ENCODE measurements around the gene C1orf53. TPM values are rescaled to one million over a fixed set of nuclear protein-coding genes. Genes with fewer than 3 reads are reported as not detected.
"Not testable (repeated sequence)": the region's sequence is repeated elsewhere in the genome, so short reads cannot be mapped to it uniquely, and the experiment has no call there.

The C1orf53 gene
- total RNA-seq, 4 donors from 2014 or later = 2.5 to 7.0 TPM; not detected in 2

DNA sequence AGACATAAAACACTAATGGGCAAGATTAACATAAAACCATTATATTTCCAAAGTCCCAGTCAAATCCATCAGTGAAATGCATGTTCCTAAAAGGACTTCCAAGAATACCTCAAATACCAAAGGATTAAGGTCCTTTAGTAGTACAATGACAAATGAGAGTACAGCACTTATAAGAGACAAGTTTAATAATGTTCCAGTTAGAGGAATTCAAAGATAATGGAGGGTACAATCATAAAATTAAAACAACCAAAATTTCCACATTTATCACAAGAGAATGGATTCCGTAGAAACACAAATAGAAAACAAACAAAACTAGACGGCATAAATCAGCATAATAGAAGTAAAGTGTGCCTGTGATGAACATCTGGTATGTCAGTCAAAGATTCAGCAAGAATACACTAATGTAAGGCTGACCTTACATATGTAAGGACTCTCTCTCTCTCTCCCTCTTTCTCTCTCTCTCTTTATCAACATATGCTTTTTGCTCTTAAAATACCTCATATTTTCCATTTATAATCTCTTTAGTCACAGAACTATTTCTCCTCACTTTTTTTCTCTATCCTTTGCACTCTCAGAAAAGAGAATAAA is 32.8 kb upstream of the C1orf53 start:
- no peak overlapping the region for H3K4me3 ChIP-seq
- H3K36me3 ChIP-seq = no peaks in the 10 kb centered on the region
- intact Hi-C loops (cut with DNase I; ENCODE audit: low total_unique reads) (no loop called here), in situ Hi-C loops (cut with MboI; ENCODE audit: low pct_ligation_motif_present in 1 of 4, low pct_unique_long_range_greater_than_20kb in 1 of 4, low sequenced_read_pairs in 3 of 4) (loop anchor here in 3 of 4 donors (10.0 to 25.0 kb wide), 2 partner anchors 255 to 257 kb away; no protein-coding TSS in a partner anchor)
- 66 to 79% methylated on average over 2 of the region's 2 CpGs for WGBS, 2 donors (ENCODE audit: low coverage in 1 of 2)
- H3K4me1 ChIP-seq = peaks cover 0 to 4% (median 0%) of the 10 kb centered on the region in 4 donors
- H3K9me3 ChIP-seq = no peaks in the 10 kb centered on the region
- no peak for TF ChIP-seq EP300 (IDR thresholded peaks at IDR 0.05; ENCODE audit: low read depth)
- no peak for TF ChIP-seq POLR2AphosphoS5 (IDR thresholded peaks at IDR 0.05)
- TF ChIP-seq, protein P1, sequence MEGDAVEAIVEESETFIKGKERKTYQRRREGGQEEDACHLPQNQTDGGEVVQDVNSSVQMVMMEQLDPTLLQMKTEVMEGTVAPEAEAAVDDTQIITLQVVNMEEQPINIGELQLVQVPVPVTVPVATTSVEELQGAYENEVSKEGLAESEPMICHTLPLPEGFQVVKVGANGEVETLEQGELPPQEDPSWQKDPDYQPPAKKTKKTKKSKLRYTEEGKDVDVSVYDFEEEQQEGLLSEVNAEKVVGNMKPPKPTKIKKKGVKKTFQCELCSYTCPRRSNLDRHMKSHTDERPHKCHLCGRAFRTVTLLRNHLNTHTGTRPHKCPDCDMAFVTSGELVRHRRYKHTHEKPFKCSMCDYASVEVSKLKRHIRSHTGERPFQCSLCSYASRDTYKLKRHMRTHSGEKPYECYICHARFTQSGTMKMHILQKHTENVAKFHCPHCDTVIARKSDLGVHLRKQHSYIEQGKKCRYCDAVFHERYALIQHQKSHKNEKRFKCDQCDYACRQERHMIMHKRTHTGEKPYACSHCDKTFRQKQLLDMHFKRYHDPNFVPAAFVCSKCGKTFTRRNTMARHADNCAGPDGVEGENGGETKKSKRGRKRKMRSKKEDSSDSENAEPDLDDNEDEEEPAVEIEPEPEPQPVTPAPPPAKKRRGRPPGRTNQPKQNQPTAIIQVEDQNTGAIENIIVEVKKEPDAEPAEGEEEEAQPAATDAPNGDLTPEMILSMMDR (IDR thresholded peaks at IDR 0.05) = no peak
- no peak for TF ChIP-seq POLR2A (IDR thresholded peaks at IDR 0.05)
- no peaks in the 10 kb centered on the region for H3K27me3 ChIP-seq
- no peak overlapping the region for H3K27ac ChIP-seq
- no peak for DNase-seq

DNA sequence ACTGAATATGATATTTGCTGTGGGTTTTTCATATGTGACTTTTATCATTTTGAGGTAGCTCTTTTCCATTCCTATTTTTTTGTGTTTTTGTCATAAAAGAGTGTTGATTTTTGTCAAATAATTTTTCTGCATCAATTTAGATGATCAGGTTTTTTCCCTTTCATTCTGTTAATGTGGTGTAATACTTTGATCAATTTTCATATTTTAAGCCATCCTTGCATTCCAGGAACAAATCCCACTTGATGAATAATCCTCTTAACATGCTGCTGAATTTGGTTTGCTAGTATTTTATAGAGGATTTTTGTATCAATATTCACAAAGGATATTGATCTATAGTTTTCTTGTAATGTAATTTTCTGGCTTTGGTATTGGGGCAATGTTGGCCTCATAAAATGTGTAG is 25.5 kb upstream of the C1orf53 start:
- in situ Hi-C loops (cut with MboI; ENCODE audit: low pct_ligation_motif_present in 1 of 4, low pct_unique_long_range_greater_than_20kb in 1 of 4, low sequenced_read_pairs in 3 of 4) = loop anchor here in 2 of 4 donors (10.0 to 25.0 kb wide), 2 partner anchors 262 to 265 kb away; no protein-coding TSS in a partner anchor
- TF ChIP-seq POLR2AphosphoS5 (IDR thresholded peaks at IDR 0.05) = no peak
- no peak for TF ChIP-seq POLR2A (IDR thresholded peaks at IDR 0.05)
- TF ChIP-seq, protein P1 (IDR thresholded peaks at IDR 0.05) = no peak
- TF ChIP-seq EP300 (IDR thresholded peaks at IDR 0.05; ENCODE audit: low read depth) = no peak
- H3K9me3 ChIP-seq = peaks cover 14 to 20% of the 10 kb centered on the region in 2 donors
- no peak overlapping the region for H3K27ac ChIP-seq
- no peaks in the 10 kb centered on the region for H3K36me3 ChIP-seq
- no peaks in the 10 kb centered on the region for H3K4me1 ChIP-seq
- H3K4me3 ChIP-seq = no peak overlapping the region
- no peaks in the 10 kb centered on the region for H3K27me3 ChIP-seq
- intact Hi-C loops (cut with DNase I; ENCODE audit: low total_unique reads) = no loop called here
- no peak for DNase-seq

DNA sequence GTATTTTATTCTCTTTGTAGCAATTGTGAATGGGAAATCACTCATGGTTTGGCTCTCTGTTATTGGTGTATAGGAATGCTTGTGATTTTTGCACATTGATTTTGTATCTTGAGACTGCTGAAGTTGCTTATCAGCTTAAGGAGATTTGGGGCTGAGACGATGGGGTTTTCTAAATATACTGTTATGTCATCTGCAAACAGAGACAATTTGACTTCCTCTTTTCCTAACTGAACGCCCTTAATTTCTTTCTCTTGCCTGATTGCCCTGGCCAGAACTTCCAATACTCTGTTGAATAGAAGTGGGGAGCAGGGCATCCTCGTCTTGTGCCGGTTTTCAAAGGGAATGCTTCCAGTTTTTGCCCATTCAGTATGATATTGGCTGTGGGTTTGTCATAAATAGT is 22.0 kb upstream of the C1orf53 start:
- in situ Hi-C loops (cut with MboI; ENCODE audit: low pct_ligation_motif_present in 1 of 4, low pct_unique_long_range_greater_than_20kb in 1 of 4, low sequenced_read_pairs in 3 of 4) = loop anchor here in 1 of 4 donors (25.0 kb wide), 1 partner anchor 268 kb away; no protein-coding TSS in a partner anchor
- DNase-seq; intact Hi-C loops (cut with DNase I; ENCODE audit: low total_unique reads); H3K27ac ChIP-seq; H3K4me1 ChIP-seq; H3K4me3 ChIP-seq; H3K36me3 ChIP-seq; H3K27me3 ChIP-seq: not testable (repeated sequence)
- WGBS, 2 donors (ENCODE audit: low coverage in 1 of 2) = 74 to 78% methylated on average over 4 of the region's 4 CpGs
- H3K9me3 ChIP-seq = peaks cover 14 to 20% of the 10 kb centered on the region in 2 donors

DNA sequence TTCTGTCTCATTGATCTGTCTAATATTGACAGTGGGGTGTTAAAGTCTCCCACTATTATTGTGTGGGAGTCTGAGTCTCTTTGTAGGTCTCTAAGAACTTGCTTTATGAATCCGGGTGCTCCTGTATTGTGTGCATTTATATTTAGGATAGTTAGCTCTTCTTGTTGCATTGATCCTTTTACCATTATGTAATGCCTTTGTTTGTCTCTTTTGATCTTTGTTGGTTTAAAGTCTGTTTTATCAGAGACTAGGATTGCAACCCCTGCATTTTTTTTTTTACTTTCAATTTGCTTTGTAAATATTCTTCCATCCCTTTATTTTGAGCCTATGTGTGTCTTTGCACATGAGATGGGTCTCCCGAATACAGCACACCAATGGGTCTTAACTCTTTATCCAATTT is 20.2 kb upstream of the C1orf53 start:
- H3K4me1 ChIP-seq; H3K27me3 ChIP-seq; DNase-seq; intact Hi-C loops (cut with DNase I; ENCODE audit: low total_unique reads); H3K4me3 ChIP-seq; H3K36me3 ChIP-seq; H3K27ac ChIP-seq; H3K9me3 ChIP-seq: not testable (repeated sequence)
- WGBS, 2 donors (ENCODE audit: low coverage in 1 of 2) = 95 to 96% methylated on average over 2 of the region's 2 CpGs
- in situ Hi-C loops (cut with MboI; ENCODE audit: low pct_ligation_motif_present in 1 of 4, low pct_unique_long_range_greater_than_20kb in 1 of 4, low sequenced_read_pairs in 3 of 4) = loop anchor here in 1 of 4 donors (25.0 kb wide), 1 partner anchor 270 kb away; no protein-coding TSS in a partner anchor

DNA sequence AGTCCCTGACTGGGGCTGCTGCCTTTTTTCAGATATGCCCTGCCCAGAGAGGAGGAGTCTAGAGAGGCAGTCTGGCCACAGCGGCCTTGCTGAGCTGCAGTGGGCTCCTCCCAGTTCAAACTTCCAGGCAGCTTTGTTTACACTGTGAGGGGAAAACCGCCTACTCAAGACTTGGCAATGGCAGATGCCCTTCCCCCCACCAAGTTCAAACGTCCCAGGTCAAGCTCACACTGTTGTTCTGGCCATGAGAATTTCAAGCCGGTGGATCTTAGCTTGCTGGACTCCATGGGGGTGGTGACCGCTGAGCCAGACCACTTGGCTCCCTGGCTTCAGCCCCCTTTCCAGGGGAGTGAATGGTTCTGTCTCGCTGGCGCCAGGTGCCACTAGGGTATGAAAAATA is 18.3 kb upstream of the C1orf53 start:
- TF ChIP-seq, protein P1 (IDR thresholded peaks at IDR 0.05) = no peak
- TF ChIP-seq POLR2AphosphoS5 (IDR thresholded peaks at IDR 0.05) (no peak), POLR2A (IDR thresholded peaks at IDR 0.05) (no peak), EP300 (IDR thresholded peaks at IDR 0.05; ENCODE audit: low read depth) (no peak)
- no peaks in the 10 kb centered on the region for H3K4me1 ChIP-seq
- no peaks in the 10 kb centered on the region for H3K36me3 ChIP-seq
- no peak overlapping the region for H3K27ac ChIP-seq
- in situ Hi-C loops (cut with MboI; ENCODE audit: low pct_ligation_motif_present in 1 of 4, low pct_unique_long_range_greater_than_20kb in 1 of 4, low sequenced_read_pairs in 3 of 4) = loop anchor here in 1 of 4 donors (25.0 kb wide), 1 partner anchor 272 kb away; no protein-coding TSS in a partner anchor
- 75% methylated on average over 7 of the region's 7 CpGs; no CpG with 5 or more reads in 1 of the 2 donors for WGBS, 2 donors (ENCODE audit: low coverage in 1 of 2)
- H3K27me3 ChIP-seq = peaks cover 4% of the 10 kb centered on the region
- no peak for DNase-seq
- no peaks in the 10 kb centered on the region for H3K9me3 ChIP-seq
- intact Hi-C loops (cut with DNase I; ENCODE audit: low total_unique reads) = no loop called here
- H3K4me3 ChIP-seq = no peak overlapping the region
